T-helper 1 cell treated with Interleukin-12 subunit alpha and Interleukin-12 subunit beta and Interleukin-4 antibody, amounts not matched to agents 30 μg/mL and 1 μg/mL, for 36 hours (primary cell): ENCODE measurements around the gene CAPN14.
A peak's percentile ranks its signal among the peaks of the same experiment; 100 is the strongest.

ENCODE experiments used
- H3K27ac Mint-ChIP-seq: one replicate; pipeline ENCODE4 v1.8.0; 2021; ENCODE audit warnings: mild to moderate bottlenecking, mixed read lengths
- H3K27me3 Mint-ChIP-seq: one replicate; pipeline ENCODE4 v1.8.0; 2021; ENCODE audit warnings: low read depth, mixed read lengths
- H3K36me3 Mint-ChIP-seq: one replicate; pipeline ENCODE4 v1.8.0; 2021; ENCODE audit warnings: low read depth, mixed read lengths
- H3K4me1 Mint-ChIP-seq: one replicate; pipeline ENCODE4 v1.8.0; 2021; ENCODE audit warnings: low read depth, mixed read lengths
- H3K4me3 Mint-ChIP-seq: one replicate; pipeline ENCODE4 v1.8.0; 2021; ENCODE audit warnings: mild to moderate bottlenecking, moderate library complexity, mixed read lengths
- H3K9me3 Mint-ChIP-seq: one replicate; pipeline ENCODE4 v1.8.0; 2021; ENCODE audit warnings: mixed read lengths

Gene CAPN14

DNA sequence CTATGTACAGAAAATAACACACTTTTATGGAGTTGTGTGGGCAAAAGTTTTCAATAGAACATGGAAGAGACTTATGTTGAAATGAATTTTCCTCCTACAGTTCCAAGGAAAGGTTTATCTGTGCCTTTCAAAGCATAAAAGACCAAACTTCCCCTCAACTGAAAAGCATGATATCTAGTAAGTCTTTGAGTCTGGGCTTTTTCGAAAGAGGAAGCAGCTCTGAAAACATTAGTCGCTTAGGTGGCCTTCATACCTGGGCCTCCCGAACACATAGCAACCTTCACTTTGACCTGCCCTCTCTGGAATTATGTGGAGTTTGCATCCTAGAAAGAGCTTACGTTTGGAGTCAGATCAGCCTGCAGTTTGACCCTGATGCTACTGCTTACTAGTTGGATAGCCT, 4.8 kb upstream of the CAPN14 start:
- peaks cover 25% of the 10 kb centered on the region for H3K4me1 Mint-ChIP-seq
- H3K4me3 Mint-ChIP-seq = no peak overlapping the region
- peaks cover 31% of the 10 kb centered on the region for H3K27me3 Mint-ChIP-seq
- H3K9me3 Mint-ChIP-seq = no peaks in the 10 kb centered on the region
- no peaks in the 10 kb centered on the region for H3K36me3 Mint-ChIP-seq
- no peak overlapping the region for H3K27ac Mint-ChIP-seq

DNA sequence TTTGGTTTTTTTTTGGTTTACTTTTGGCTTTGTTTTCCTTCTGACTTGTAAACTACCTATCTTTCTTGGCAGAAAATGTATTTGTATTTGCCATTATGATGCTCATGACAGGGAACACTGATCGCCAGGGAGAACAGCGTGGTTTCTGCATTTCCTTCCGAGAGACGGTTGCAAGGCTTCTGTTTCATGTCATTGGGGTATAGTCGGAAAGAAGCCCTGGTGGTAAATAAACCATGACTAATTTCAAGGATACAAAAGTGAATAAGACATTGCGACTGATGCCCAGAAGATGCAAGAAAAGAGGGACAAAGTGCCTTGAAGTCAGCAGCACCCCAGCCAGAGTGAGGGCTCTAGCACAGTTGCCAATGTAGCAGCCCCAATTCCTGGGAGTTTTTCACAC, 4.2 kb upstream of the CAPN14 start:
- Mint-ChIP-seq H3K27me3 (peaks cover 26% of the 10 kb centered on the region), H3K36me3 (no peaks in the 10 kb centered on the region), H3K27ac (peak overlapping the region; percentile 29), H3K9me3 (no peaks in the 10 kb centered on the region), H3K4me3 (no peak overlapping the region), H3K4me1 (peaks cover 29% of the 10 kb centered on the region)

DNA sequence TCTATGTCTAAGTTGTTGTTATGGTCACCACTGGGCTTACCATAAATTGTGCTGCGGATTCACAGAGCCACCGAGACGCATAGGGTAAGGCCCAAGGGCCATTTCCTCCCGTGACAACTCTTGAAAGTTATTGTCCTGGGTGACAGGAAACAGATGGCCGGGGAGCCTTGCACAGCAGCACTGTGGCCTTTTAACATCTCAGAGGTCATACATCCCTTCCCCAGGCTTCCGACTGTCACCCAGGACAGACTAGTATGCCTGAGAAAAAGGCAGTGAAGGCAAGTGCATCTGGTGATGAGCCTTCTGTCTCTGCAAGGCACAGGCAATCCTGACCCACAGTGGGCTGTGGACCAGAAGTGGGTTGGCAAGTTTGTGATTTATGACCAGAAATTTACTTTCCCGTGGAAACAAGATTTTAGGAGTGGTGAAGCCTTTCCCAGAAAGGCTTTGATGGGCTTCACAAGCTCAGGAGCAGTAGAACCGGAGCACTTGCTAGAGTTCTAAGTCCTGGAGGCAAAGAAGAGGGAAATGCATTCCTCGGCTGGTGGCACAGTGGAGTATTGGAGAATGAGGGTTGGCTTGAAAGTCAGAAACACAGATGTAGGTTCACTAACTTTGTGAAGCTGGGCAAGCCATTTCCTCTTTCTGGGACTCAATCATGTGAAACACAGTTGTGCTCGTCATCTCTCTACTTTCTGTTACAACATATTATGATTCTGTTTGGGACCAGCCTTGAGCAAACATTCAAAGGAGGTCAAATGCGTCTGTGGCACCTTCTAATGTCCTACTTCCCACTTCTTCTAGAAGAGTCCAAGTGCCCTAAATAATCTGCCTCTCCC, 2.0 kb upstream of the CAPN14 start:
- no peaks in the 10 kb centered on the region for H3K9me3 Mint-ChIP-seq
- H3K27ac Mint-ChIP-seq = peak overlapping the region; percentile 5
- H3K27me3 Mint-ChIP-seq = peaks cover 17% of the 10 kb centered on the region
- no peak overlapping the region for H3K4me3 Mint-ChIP-seq
- H3K36me3 Mint-ChIP-seq = no peaks in the 10 kb centered on the region
- H3K4me1 Mint-ChIP-seq = peaks cover 34% of the 10 kb centered on the region

DNA sequence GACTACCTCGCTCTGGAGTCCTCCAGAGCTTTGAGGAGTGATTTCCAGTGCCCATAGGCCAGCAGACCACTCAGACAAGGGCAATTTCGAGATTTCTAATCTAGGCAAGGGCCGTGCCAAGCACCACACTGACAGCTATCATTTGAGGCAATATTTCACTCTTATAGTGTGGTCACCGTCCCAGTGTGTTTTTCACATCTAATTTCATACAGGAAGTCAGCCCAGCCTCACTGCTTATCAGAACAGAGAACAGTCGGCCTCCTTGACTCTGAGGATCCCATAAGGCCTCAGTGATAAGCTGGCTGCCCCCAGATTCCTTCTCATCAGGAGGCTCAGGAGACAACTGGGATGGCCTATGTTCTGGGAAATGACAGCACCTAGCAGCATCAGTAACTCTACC, 581 bp downstream of the CAPN14 start:
- no peak overlapping the region for H3K27ac Mint-ChIP-seq

DNA sequence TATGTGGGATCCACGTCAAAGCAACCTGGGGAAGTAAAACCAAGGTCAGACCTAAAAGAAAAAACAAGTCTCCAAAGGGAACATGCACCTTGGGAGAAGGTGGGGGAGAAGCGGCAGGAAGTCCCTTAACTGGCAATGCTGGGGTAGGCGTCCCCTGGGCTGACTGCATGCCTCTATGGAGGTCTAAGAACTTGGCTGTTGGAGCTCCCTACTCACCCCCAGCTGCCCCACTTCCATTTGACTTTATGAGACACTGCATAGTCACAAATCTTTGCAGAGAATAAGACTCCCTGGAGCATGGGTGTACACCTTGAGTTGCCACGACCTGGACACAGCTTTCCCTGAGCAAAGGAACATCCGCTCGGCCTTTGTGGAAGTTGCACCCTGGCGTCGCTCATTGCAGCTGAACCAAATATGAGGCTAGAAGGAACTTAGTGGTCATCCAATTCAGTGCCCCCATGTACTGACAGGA, 2.8 kb downstream of the CAPN14 start:
- H3K27me3 Mint-ChIP-seq = no peaks in the 10 kb centered on the region
- no peak overlapping the region for H3K4me3 Mint-ChIP-seq
- H3K9me3 Mint-ChIP-seq = no peaks in the 10 kb centered on the region
- peaks cover 28% of the 10 kb centered on the region for H3K4me1 Mint-ChIP-seq
- H3K27ac Mint-ChIP-seq = no peak overlapping the region
- no peaks in the 10 kb centered on the region for H3K36me3 Mint-ChIP-seq

More for the DNA sequence above, 581 bp downstream of the CAPN14 start:
- Mint-ChIP-seq H3K9me3 (no peaks in the 10 kb centered on the region), H3K4me1 (peaks cover 36% of the 10 kb centered on the region), H3K4me3 (no peak overlapping the region), H3K36me3 (no peaks in the 10 kb centered on the region), H3K27me3 (peaks cover 8% of the 10 kb centered on the region)

DNA sequence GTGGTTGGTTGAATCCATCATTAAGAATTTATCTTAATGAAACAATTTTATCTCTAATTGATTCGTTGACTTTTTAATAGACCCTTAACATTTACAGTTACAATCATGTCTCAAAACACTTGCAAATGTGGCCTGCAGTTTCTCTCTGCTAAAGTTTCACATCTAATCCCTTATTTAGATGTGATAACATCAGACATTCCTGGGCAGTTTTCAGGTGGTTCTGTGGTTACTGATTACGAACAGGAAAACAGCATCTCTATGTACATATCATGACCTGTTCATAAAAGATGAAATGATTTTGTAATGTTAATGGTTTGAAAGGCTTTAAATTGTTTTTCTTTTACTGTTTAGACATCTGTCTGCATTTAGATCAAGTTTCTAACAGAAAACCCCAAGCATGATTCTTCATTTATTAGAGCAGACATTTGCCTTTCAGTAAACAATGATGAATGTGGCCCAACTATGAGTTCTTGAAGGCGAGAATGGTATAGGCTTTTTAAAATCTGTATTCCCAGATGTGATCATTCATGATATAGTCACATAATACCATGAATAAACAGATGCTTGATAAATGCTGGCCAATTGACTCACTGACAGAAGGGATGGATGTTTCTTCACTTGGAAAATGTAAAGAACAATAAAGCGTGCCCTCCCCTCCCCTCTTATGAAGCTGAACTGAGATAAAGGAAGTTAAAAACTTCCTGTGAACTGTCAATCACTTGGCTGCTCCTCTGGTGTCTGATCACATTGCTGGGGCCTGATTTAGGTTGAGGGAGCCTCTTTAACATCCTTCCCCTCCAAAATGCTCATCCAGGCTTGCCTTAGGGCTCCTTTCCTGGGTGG, 3.5 kb downstream of the CAPN14 start:
- no peak overlapping the region for H3K27ac Mint-ChIP-seq
- no peak overlapping the region for H3K4me3 Mint-ChIP-seq
- H3K36me3 Mint-ChIP-seq = no peaks in the 10 kb centered on the region
- H3K4me1 Mint-ChIP-seq = peaks cover 24% of the 10 kb centered on the region
- H3K9me3 Mint-ChIP-seq = no peaks in the 10 kb centered on the region
- H3K27me3 Mint-ChIP-seq = no peaks in the 10 kb centered on the region

DNA sequence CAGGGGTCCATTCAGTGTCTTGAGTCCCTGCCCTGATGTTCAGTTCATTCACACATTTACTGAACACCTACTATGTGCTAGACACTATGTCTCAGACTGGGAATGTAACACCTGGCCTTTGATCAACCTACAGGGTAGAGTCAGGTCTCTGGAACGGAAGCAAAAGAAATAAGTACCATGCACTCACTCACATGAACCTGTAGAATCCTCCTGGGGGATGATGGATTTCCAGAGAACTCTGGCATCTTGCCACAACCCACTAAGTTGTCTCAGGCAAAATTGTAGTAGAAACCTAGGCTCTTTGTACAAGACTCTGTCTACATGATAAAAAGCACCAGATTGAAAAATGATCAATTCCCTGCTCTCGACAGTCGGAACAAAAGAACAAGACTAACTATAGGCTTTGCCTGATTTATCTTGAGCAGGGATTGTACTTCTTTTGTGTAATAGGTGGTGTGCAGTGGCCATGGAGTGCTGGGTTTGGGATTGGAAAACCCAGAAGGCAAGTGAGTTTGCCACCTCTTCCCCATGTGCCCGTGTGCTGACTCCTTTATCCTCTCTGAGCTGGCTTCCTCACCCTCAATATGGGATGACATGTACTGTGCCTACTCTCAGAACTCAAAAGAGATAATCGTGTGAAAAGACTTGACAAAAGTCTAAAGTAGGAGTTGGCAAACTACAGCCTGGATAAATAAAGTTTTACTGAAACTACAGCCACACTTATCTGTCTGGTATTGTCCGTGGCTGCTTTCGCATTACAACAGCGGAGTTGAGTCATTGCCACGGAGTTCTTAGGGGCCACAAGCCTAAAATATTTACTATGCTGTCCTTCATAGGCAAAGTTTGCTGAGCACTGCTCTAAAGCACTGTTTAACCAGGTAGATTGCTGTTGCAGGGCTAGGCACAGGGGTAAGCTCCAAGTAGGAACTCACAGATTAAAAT, 4.4 kb downstream of the CAPN14 start:
- H3K27ac Mint-ChIP-seq = no peak overlapping the region
- H3K4me3 Mint-ChIP-seq = no peak overlapping the region
- H3K27me3 Mint-ChIP-seq = no peaks in the 10 kb centered on the region

DNA sequence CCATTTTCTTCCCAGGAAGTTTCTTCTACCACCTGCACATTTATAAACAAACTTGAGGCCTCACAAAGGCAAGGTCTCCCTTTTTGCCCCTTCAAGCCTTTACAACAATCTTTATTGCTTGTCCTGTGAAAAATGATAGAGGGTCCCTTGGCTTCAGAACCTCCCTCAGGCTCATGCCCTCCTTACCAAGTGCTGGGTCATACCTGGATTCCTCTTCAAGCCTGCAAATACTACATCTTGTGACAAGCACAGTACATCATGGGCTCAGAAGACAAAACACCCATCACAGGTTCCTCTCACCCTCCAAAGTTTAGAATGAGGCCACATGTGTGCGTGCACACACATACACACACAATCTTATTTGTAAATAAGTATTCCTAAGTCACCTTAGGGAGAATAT, 9.1 kb downstream of the CAPN14 start:
- no peaks in the 10 kb centered on the region for H3K9me3 Mint-ChIP-seq
- no peak overlapping the region for H3K27ac Mint-ChIP-seq
- H3K27me3 Mint-ChIP-seq = no peaks in the 10 kb centered on the region
- H3K4me1 Mint-ChIP-seq = peaks cover 4% of the 10 kb centered on the region
- H3K36me3 Mint-ChIP-seq = no peaks in the 10 kb centered on the region
- H3K4me3 Mint-ChIP-seq = no peak overlapping the region

More for the DNA sequence above, 4.4 kb downstream of the CAPN14 start:
- Mint-ChIP-seq H3K4me1 (peaks cover 21% of the 10 kb centered on the region), H3K9me3 (no peaks in the 10 kb centered on the region), H3K36me3 (no peaks in the 10 kb centered on the region)

DNA sequence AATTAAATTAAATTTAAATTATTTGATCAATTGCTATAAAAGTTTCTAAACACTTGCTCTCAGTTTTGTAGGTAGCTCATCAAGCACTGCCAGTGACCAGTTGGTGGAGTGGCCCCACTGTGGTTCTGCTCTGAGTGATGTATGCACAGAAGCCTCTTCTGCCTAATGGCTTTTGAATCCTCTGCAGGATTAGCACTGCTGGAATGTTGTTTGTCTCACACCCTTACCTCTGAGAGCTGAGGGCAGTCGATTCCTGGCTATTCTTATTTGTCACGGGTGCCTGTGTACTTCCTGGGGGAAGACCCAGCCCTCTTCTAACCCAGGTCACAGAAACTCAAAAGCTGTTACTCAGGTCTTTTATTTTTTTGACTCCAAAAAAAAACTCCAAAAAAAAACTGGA, 9.5 kb downstream of the CAPN14 start:
- no peaks in the 10 kb centered on the region for H3K36me3 Mint-ChIP-seq
- H3K27ac Mint-ChIP-seq = no peak overlapping the region
- H3K4me3 Mint-ChIP-seq = no peak overlapping the region
- H3K9me3 Mint-ChIP-seq = no peaks in the 10 kb centered on the region
- H3K4me1 Mint-ChIP-seq = peaks cover 4% of the 10 kb centered on the region
- no peaks in the 10 kb centered on the region for H3K27me3 Mint-ChIP-seq

DNA sequence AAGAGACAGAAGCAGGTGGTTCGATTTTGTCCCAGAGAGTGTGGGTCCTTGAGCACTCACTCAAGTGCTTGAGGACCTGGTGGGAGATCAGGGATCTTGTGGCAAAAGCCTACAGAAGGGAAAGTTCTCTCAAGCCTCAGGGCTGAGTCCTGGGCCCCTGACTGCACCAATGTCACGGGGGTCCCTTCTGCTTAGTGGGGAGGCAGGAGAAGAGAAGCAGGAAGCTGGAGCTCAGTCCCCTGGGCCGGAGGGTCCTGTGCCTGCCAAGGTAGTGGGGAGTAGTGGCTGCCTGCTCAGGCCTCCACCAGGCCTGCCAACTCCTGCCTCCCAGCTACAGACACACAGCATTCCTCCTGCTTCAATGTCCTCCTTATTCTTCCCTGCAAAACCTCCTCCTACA, 11.7 kb downstream of the CAPN14 start:
- H3K4me1 Mint-ChIP-seq = peaks cover 4% of the 10 kb centered on the region
- H3K4me3 Mint-ChIP-seq = no peak overlapping the region
- no peaks in the 10 kb centered on the region for H3K9me3 Mint-ChIP-seq
- no peaks in the 10 kb centered on the region for H3K27me3 Mint-ChIP-seq
- no peaks in the 10 kb centered on the region for H3K36me3 Mint-ChIP-seq
- no peak overlapping the region for H3K27ac Mint-ChIP-seq

DNA sequence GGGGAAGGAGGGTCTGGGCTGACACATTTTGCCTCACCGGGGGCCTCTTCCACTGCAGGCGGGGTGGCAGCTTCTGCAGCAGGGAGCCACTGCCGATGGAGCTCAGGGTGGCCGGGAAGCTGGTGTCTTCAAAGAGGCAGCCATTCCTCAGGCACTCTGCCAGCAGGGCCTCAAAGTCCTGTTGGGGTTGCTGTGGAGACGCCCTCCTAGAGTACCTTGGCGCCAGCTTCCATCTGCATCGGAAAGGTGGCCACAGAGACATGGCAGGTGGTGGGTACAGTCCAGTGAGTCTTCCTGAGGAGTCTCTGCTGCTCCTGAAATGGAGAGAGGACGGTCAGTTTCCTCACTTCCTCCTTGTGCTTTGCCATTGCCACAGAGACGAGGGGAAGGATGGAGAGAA, 12.1 kb downstream of the CAPN14 start:
- no peaks in the 10 kb centered on the region for H3K9me3 Mint-ChIP-seq
- no peak overlapping the region for H3K27ac Mint-ChIP-seq
- H3K36me3 Mint-ChIP-seq = no peaks in the 10 kb centered on the region
- H3K4me3 Mint-ChIP-seq = no peak overlapping the region
- H3K4me1 Mint-ChIP-seq = peaks cover 4% of the 10 kb centered on the region
- no peaks in the 10 kb centered on the region for H3K27me3 Mint-ChIP-seq

DNA sequence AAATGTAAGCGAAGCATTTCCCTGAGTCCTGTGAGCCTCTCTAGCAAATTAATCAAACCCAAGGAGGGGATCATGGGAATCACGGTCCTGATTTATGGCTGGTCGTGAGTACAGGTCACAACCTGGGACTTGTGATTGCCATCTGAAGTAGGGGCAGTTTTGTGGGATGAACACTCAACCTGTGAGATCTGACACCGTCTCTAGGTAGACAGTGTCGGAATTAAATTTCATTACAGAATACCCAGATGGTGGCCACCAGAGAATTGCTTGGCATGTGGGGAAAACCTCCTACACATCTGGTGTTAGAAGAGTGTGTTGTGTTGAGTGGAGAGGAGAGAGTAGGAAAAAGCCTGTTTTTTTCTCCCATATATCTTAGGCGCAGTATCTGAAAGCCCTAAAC, 12.5 kb downstream of the CAPN14 start:
- H3K36me3 Mint-ChIP-seq = no peaks in the 10 kb centered on the region
- H3K4me1 Mint-ChIP-seq = peaks cover 4% of the 10 kb centered on the region
- H3K27ac Mint-ChIP-seq = no peak overlapping the region
- no peaks in the 10 kb centered on the region for H3K27me3 Mint-ChIP-seq
- H3K4me3 Mint-ChIP-seq = no peak overlapping the region
- no peaks in the 10 kb centered on the region for H3K9me3 Mint-ChIP-seq

DNA sequence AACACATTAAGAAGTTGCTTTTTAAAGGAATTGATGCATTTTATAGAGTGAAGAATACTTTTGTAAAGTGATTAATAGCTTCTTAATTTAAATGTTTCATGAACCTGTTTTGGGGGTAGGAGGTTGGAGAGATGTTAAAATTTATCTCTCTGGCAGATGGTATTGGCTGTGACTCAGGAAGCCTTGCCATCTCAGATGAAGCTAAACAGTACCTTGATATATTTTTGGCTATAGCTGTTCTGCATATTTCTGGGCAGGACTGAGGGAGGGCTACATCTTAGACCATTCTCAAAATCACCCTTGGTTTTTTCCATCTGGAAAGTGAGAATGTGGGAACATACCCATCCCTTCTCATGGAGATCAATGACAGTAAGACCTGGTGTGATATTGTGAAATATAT, 13.4 kb downstream of the CAPN14 start:
- H3K9me3 Mint-ChIP-seq = no peaks in the 10 kb centered on the region
- H3K4me1 Mint-ChIP-seq = peaks cover 4% of the 10 kb centered on the region
- H3K27ac Mint-ChIP-seq = no peak overlapping the region
- H3K4me3 Mint-ChIP-seq = no peak overlapping the region
- no peaks in the 10 kb centered on the region for H3K36me3 Mint-ChIP-seq
- no peaks in the 10 kb centered on the region for H3K27me3 Mint-ChIP-seq

DNA sequence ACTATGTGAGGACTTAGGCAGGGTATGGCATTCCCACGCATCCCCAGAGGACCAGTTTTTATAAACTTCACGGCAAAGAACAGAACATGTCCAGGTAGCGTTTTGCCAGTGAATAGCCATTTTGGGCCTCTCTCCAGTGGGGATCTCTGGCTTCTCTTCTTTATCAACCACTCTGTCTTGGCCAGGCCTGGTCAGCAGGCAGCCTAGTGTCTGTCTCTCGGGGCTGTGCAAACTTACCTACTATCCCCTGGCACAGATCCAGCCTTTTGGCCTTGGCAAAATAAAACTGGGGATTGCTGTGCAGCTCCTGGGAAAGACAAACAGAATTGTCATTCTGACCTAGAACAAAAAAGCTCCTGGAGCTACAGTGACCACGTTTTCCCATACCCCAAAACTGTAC, 14.5 kb downstream of the CAPN14 start:
- H3K9me3 Mint-ChIP-seq = no peaks in the 10 kb centered on the region
- H3K36me3 Mint-ChIP-seq = no peaks in the 10 kb centered on the region
- no peaks in the 10 kb centered on the region for H3K4me1 Mint-ChIP-seq
- H3K4me3 Mint-ChIP-seq = no peak overlapping the region
- H3K27me3 Mint-ChIP-seq = no peaks in the 10 kb centered on the region
- H3K27ac Mint-ChIP-seq = no peak overlapping the region
